ENCODE data around the gene ANXA1. TPM values are rescaled to one million over a fixed set of nuclear protein-coding genes. Genes with fewer than 3 reads are reported as not detected.
"Not testable (repeated sequence)": the region's sequence is repeated elsewhere in the genome, so short reads cannot be mapped to it uniquely, and the experiment has no call there.

Gene ANXA1
- total RNA-seq: 167 and 189 TPM in 2 replicates

- no peaks in the 10 kb centered on the region for H3K36me3 ChIP-seq (ENCODE audit: control insufficient read depth, insufficient read depth, low read length)
- no peaks in the 10 kb centered on the region for H3K27me3 ChIP-seq (ENCODE audit: control insufficient read depth, insufficient read depth, low read length)
- peak within 1 kb of the TSS; percentile 70 for H3K4me3 ChIP-seq (ENCODE audit: low read depth, low read length)
- no peak for TF ChIP-seq CTCF (IDR thresholded peaks at IDR 0.05; ENCODE audit: insufficient read depth, low read length, poor library complexity, severe bottlenecking)
- peak; percentile 75 for DNase-seq (ENCODE audit: low read depth)
Observed at GRCh38 chr9:73151653-73152542, at the start of gene ANXA1. TSS of gene ANXA1 (plus strand) at chr9:73151865. CDS start at chr9:73158536, 6,671 bp downstream.

- no peak for DNase-seq (ENCODE audit: low read depth)
- no peak overlapping the region for H3K4me3 ChIP-seq (ENCODE audit: low read depth, low read length)
- no peaks in the 10 kb centered on the region for H3K27me3 ChIP-seq (ENCODE audit: control insufficient read depth, insufficient read depth, low read length)
- no peak for TF ChIP-seq CTCF (IDR thresholded peaks at IDR 0.05; ENCODE audit: insufficient read depth, low read length, poor library complexity, severe bottlenecking)
- H3K36me3 ChIP-seq (ENCODE audit: control insufficient read depth, insufficient read depth, low read length): no peaks in the 10 kb centered on the region
Observed at GRCh38 chr9:73104342-73104741, 47.3 kb upstream of the ANXA1 start.

- Histone ChIP-seq H3K36me3 (ENCODE audit: control insufficient read depth, insufficient read depth, low read length) (no peaks in the 10 kb centered on the region), H3K27me3 (ENCODE audit: control insufficient read depth, insufficient read depth, low read length) (no peaks in the 10 kb centered on the region), H3K4me3 (ENCODE audit: low read depth, low read length) (no peak overlapping the region)
- no peak for TF ChIP-seq CTCF (IDR thresholded peaks at IDR 0.05; ENCODE audit: insufficient read depth, low read length, poor library complexity, severe bottlenecking)
- DNase-seq (ENCODE audit: low read depth): no peak
Observed at GRCh38 chr9:73104921-73105320, 46.7 kb upstream of the ANXA1 start.

GRCh38 chr9:73107489-73108069 lies 44.1 kb upstream of the ANXA1 start:
- DNase-seq (ENCODE audit: low read depth); H3K4me3 ChIP-seq (ENCODE audit: low read depth, low read length); H3K36me3 ChIP-seq (ENCODE audit: control insufficient read depth, insufficient read depth, low read length); H3K27me3 ChIP-seq (ENCODE audit: control insufficient read depth, insufficient read depth, low read length): not testable (repeated sequence)
- peak; percentile 79 for TF ChIP-seq CTCF (IDR thresholded peaks at IDR 0.05; ENCODE audit: insufficient read depth, low read length, poor library complexity, severe bottlenecking)

- H3K27me3 ChIP-seq (ENCODE audit: control insufficient read depth, insufficient read depth, low read length): no peaks in the 10 kb centered on the region
- no peak for TF ChIP-seq CTCF (IDR thresholded peaks at IDR 0.05; ENCODE audit: insufficient read depth, low read length, poor library complexity, severe bottlenecking)
- no peaks in the 10 kb centered on the region for H3K36me3 ChIP-seq (ENCODE audit: control insufficient read depth, insufficient read depth, low read length)
- no peak for DNase-seq (ENCODE audit: low read depth)
- H3K4me3 ChIP-seq (ENCODE audit: low read depth, low read length): no peak overlapping the region
Observed at GRCh38 chr9:73114058-73114457, 37.6 kb upstream of the ANXA1 start.
